ENCODE results near the gene NYAP1. TPM values are rescaled to one million over a fixed set of nuclear protein-coding genes. Genes with fewer than 3 reads are reported as not detected.

Gene NYAP1
- total RNA-seq, 2 experiments from 2014 or later: 0.66 to 0.75 TPM

- H3K4me1 Mint-ChIP-seq (ENCODE audit: low read depth): peaks cover 35% of the 10 kb centered on the region
- H3K4me1 ChIP-seq (ENCODE audit: insufficient read depth, low read length): peaks cover 29% of the 10 kb centered on the region
- no peaks in the 10 kb centered on the region for H3K9me3 ChIP-seq (ENCODE audit: control insufficient read depth in 1 of 2, insufficient read depth in 1 of 2, low read length in 2 of 2)
- no peaks in the 10 kb centered on the region for H3K27me3 Mint-ChIP-seq
- no peaks in the 10 kb centered on the region for H3K36me3 Mint-ChIP-seq (ENCODE audit: low read depth)
- DNase-seq (no peak), ATAC-seq (ENCODE audit: poor library complexity) (no peak)
- H3K27ac Mint-ChIP-seq: no peak overlapping the region
- H3K27ac ChIP-seq (ENCODE audit: low read depth in 1 of 2, low read length in 2 of 2): no peak overlapping the region
- no peaks in the 10 kb centered on the region for H3K36me3 ChIP-seq (ENCODE audit: insufficient read depth, low read length)
- H3K27me3 ChIP-seq (ENCODE audit: control insufficient read depth in 1 of 2, insufficient read depth in 2 of 2, low read length in 2 of 2): no peaks in the 10 kb centered on the region
- no peaks in the 10 kb centered on the region for H3K9me3 Mint-ChIP-seq
- ChIA-PET POLR2A (interaction anchor here (0.7 to 0.9 kb wide), 2 partner anchors 25 to 36 kb away, joined by 4 read pairs; partner anchors contain the start of gene AGFG2), CTCF (no interaction called here)
- TF ChIP-seq CTCF (IDR thresholded peaks at IDR 0.05): no peak
- no peak overlapping the region for H3K4me3 ChIP-seq (ENCODE audit: low read length)
- intact Hi-C loops (cut with DNase I, micrococcal nuclease): no loop called here
- no peak overlapping the region for H3K4me3 Mint-ChIP-seq
Measured at GRCh38 chr7:100513212-100513810, 29.6 kb downstream of the NYAP1 start.

GRCh38 chr7:100515072-100515532 is 31.4 kb downstream of the NYAP1 start:
- Histone ChIP-seq H3K4me1 (ENCODE audit: insufficient read depth, low read length) (peaks cover 29% of the 10 kb centered on the region), H3K27ac (ENCODE audit: low read depth in 1 of 2, low read length in 2 of 2) (no peak overlapping the region), H3K9me3 (ENCODE audit: control insufficient read depth in 1 of 2, insufficient read depth in 1 of 2, low read length in 2 of 2) (no peaks in the 10 kb centered on the region), H3K4me3 (ENCODE audit: low read length) (no peak overlapping the region), H3K36me3 (ENCODE audit: insufficient read depth, low read length) (no peaks in the 10 kb centered on the region), H3K27me3 (ENCODE audit: control insufficient read depth in 1 of 2, insufficient read depth in 2 of 2, low read length in 2 of 2) (no peaks in the 10 kb centered on the region)
- peak overlapping the region; percentile 76 for H3K27ac Mint-ChIP-seq
- intact Hi-C loops (cut with DNase I, micrococcal nuclease): no loop called here
- no peak overlapping the region for H3K4me3 Mint-ChIP-seq
- no peak for DNase-seq
- H3K4me1 Mint-ChIP-seq (ENCODE audit: low read depth): peaks cover 35% of the 10 kb centered on the region
- no peak for ATAC-seq (ENCODE audit: poor library complexity)
- TF ChIP-seq CTCF (IDR thresholded peaks at IDR 0.05): no peak
- POLR2A ChIA-PET: interaction anchor here (1.1 to 2.1 kb wide), 3 partner anchors 36 to 86 kb away, joined by 3 to 10 read pairs (median 9); partner anchors contain the start of genes FBXO24, LRCH4, MEPCE and TSC22D4
- no peaks in the 10 kb centered on the region for H3K9me3 Mint-ChIP-seq
- CTCF ChIA-PET: interaction anchor here (1.9 kb wide), 1 partner anchor 44 kb away, joined by 11 read pairs; no protein-coding TSS in a partner anchor
- no peaks in the 10 kb centered on the region for H3K27me3 Mint-ChIP-seq
- no peaks in the 10 kb centered on the region for H3K36me3 Mint-ChIP-seq (ENCODE audit: low read depth)

GRCh38 chr7:100516135-100516812 is 32.5 kb downstream of the NYAP1 start:
- ATAC-seq (ENCODE audit: poor library complexity) (peak; percentile 91), DNase-seq (peak in 13 of 14 experiments; percentile 23 to 90 (median 48))
- no peaks in the 10 kb centered on the region for H3K36me3 Mint-ChIP-seq (ENCODE audit: low read depth)
- peaks cover 38% of the 10 kb centered on the region for H3K4me1 Mint-ChIP-seq (ENCODE audit: low read depth)
- ChIA-PET CTCF (interaction anchor here (1.9 kb wide), 1 partner anchor 43 kb away, joined by 11 read pairs; no protein-coding TSS in a partner anchor), POLR2A (interaction anchor here (0.6 to 2.1 kb wide), 12 partner anchors 9 to 96 kb away, joined by 3 to 18 read pairs (median 5); partner anchors contain the start of genes AGFG2, FBXO24, LRCH4 and MEPCE)
- intact Hi-C loops (cut with DNase I, micrococcal nuclease): no loop called here
- no peak for TF ChIP-seq CTCF (IDR thresholded peaks at IDR 0.05)
- H3K4me1 ChIP-seq (ENCODE audit: insufficient read depth, low read length): peaks cover 29% of the 10 kb centered on the region
- H3K27ac Mint-ChIP-seq: peak overlapping the region; percentile 76
- no peaks in the 10 kb centered on the region for H3K9me3 ChIP-seq (ENCODE audit: control insufficient read depth in 1 of 2, insufficient read depth in 1 of 2, low read length in 2 of 2)
- H3K27me3 ChIP-seq (ENCODE audit: control insufficient read depth in 1 of 2, insufficient read depth in 2 of 2, low read length in 2 of 2): no peaks in the 10 kb centered on the region
- H3K9me3 Mint-ChIP-seq: no peaks in the 10 kb centered on the region
- H3K36me3 ChIP-seq (ENCODE audit: insufficient read depth, low read length): no peaks in the 10 kb centered on the region
- H3K4me3 ChIP-seq (ENCODE audit: low read length): peak overlapping the region; percentile 1
- peak overlapping the region in 1 of 2 donors; percentile 18 for H3K27ac ChIP-seq (ENCODE audit: low read depth in 1 of 2, low read length in 2 of 2)
- H3K4me3 Mint-ChIP-seq: peak overlapping the region; percentile 69
- H3K27me3 Mint-ChIP-seq: no peaks in the 10 kb centered on the region

Measured in CD4-positive, alpha-beta T cell (primary cell).